SK-N-SH (cell line): ENCODE measurements around the gene UNK.

Experiments
- CHD2 ChIP-seq: fragments of 150-350 bp; IDR thresholded peaks from 2 replicates; pipeline ENCODE4 v1.6.1; 2018; ENCODE audit warnings: low read length; ENCODE audit not compliant: partially characterized antibody
- ELF1 ChIP-seq: IDR thresholded peaks from 2 replicates; pipeline ENCODE4 v1.4.0; 2012
- EP300 ChIP-seq, 2 experiments: IDR thresholded peaks; 2 replicates each; pipeline versions ENCODE4 v1.4.0 to v1.6.1; 2012; ENCODE audit warnings: borderline replicate concordance in 1 of 2, low read depth in 1 of 2, low read length in 1 of 2
- FOXM1 ChIP-seq: IDR thresholded peaks from 2 replicates; pipeline ENCODE4 v1.4.0; 2012; ENCODE audit warnings: low read depth, mild to moderate bottlenecking
- GABPA ChIP-seq: IDR thresholded peaks from 2 replicates; pipeline ENCODE4 v1.4.0; 2012; ENCODE audit warnings: low read depth, mild to moderate bottlenecking
- MAX ChIP-seq: IDR thresholded peaks from 2 replicates; pipeline ENCODE4 v1.4.0; 2012; ENCODE audit warnings: low read depth
- MEF2A ChIP-seq: IDR thresholded peaks from 2 replicates; pipeline ENCODE4 v1.4.0; 2012; ENCODE audit warnings: low read depth, borderline replicate concordance
- NFIC ChIP-seq: IDR thresholded peaks from 2 replicates; pipeline ENCODE4 v1.4.0; 2012; ENCODE audit warnings: borderline replicate concordance
- POLR2AphosphoS5 ChIP-seq: IDR thresholded peaks from 2 replicates; pipeline ENCODE4 v1.6.1; 2012; ENCODE audit warnings: low read depth, low read length
- RAD21 ChIP-seq: IDR thresholded peaks from 2 replicates; pipeline ENCODE4 v1.6.1; 2012; ENCODE audit warnings: mild to moderate bottlenecking, low read length
- RCOR1 ChIP-seq: fragments of 150-350 bp; IDR thresholded peaks from 2 replicates; pipeline ENCODE4 v1.6.1; 2017; ENCODE audit warnings: antibody characterized with exemption, low read length
- TF ChIP-seq, protein P1 (sequence below): fragments of 200-600 bp; sonication (generic); IDR thresholded peaks from 2 replicates; pipeline ENCODE4 v1.6.1; 2017; ENCODE audit warnings: antibody characterized with exemption, mild to moderate bottlenecking, moderate library complexity
- TF ChIP-seq, protein P2 (sequence below): IDR thresholded peaks from 2 replicates; pipeline ENCODE4 v1.6.1; 2012; ENCODE audit warnings: mild to moderate bottlenecking, low read depth, low read length, moderate library complexity

GRCh38 chr17:75853433-75853832 is 68.8 kb downstream of the UNK start:
- TF ChIP-seq MAX (no peak), POLR2AphosphoS5 (no peak), NFIC (peak; percentile 51; the same call in 1 of the 2 replicates), CHD2 (no peak), FOXM1 (no peak), MEF2A (no peak), RAD21 (no peak), EP300 (IDR thresholded peaks at IDR 0.05; ENCODE audit: borderline replicate concordance in 1 of 2, low read depth in 1 of 2, low read length in 1 of 2) (no peak), ELF1 (no peak), RCOR1 (no peak), GABPA (no peak)
- TF ChIP-seq, protein P1, sequence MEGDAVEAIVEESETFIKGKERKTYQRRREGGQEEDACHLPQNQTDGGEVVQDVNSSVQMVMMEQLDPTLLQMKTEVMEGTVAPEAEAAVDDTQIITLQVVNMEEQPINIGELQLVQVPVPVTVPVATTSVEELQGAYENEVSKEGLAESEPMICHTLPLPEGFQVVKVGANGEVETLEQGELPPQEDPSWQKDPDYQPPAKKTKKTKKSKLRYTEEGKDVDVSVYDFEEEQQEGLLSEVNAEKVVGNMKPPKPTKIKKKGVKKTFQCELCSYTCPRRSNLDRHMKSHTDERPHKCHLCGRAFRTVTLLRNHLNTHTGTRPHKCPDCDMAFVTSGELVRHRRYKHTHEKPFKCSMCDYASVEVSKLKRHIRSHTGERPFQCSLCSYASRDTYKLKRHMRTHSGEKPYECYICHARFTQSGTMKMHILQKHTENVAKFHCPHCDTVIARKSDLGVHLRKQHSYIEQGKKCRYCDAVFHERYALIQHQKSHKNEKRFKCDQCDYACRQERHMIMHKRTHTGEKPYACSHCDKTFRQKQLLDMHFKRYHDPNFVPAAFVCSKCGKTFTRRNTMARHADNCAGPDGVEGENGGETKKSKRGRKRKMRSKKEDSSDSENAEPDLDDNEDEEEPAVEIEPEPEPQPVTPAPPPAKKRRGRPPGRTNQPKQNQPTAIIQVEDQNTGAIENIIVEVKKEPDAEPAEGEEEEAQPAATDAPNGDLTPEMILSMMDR, result no peak
- TF ChIP-seq, protein P2, sequence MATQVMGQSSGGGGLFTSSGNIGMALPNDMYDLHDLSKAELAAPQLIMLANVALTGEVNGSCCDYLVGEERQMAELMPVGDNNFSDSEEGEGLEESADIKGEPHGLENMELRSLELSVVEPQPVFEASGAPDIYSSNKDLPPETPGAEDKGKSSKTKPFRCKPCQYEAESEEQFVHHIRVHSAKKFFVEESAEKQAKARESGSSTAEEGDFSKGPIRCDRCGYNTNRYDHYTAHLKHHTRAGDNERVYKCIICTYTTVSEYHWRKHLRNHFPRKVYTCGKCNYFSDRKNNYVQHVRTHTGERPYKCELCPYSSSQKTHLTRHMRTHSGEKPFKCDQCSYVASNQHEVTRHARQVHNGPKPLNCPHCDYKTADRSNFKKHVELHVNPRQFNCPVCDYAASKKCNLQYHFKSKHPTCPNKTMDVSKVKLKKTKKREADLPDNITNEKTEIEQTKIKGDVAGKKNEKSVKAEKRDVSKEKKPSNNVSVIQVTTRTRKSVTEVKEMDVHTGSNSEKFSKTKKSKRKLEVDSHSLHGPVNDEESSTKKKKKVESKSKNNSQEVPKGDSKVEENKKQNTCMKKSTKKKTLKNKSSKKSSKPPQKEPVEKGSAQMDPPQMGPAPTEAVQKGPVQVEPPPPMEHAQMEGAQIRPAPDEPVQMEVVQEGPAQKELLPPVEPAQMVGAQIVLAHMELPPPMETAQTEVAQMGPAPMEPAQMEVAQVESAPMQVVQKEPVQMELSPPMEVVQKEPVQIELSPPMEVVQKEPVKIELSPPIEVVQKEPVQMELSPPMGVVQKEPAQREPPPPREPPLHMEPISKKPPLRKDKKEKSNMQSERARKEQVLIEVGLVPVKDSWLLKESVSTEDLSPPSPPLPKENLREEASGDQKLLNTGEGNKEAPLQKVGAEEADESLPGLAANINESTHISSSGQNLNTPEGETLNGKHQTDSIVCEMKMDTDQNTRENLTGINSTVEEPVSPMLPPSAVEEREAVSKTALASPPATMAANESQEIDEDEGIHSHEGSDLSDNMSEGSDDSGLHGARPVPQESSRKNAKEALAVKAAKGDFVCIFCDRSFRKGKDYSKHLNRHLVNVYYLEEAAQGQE, result no peak
